HepG2 (cell line): ENCODE data around the gene ZNF652. TPM values are rescaled to one million over a fixed set of nuclear protein-coding genes. Genes with fewer than 3 reads are reported as not detected.

Source experiments
- EEA1 ChIP-seq: sonication (generic); formaldehyde crosslinking; IDR thresholded peaks from 2 replicates; pipeline ENCODE4 v1.5.1; 2020; ENCODE audit warnings: mild to moderate bottlenecking, missing genetic modification reagents, borderline replicate concordance
- GATA4 ChIP-seq: sonication (generic); IDR thresholded peaks from 2 replicates; pipeline ENCODE4 v1.6.1; 2016; ENCODE audit warnings: antibody characterized with exemption, low read depth, borderline replicate concordance
- KLF12 ChIP-seq: sonication (generic); formaldehyde crosslinking; IDR thresholded peaks from 2 replicates; pipeline ENCODE4 v1.4.0; 2020; ENCODE audit warnings: missing genetic modification reagents, borderline replicate concordance
- MTF1 ChIP-seq: sonication (generic); formaldehyde crosslinking; IDR thresholded peaks from 2 replicates; pipeline ENCODE4 v1.5.0; 2020; ENCODE audit warnings: missing genetic modification reagents
- SRSF4 ChIP-seq: fragments of 200-400 bp; formaldehyde crosslinking; IDR thresholded peaks from one replicate; pipeline ENCODE4 v1.6.1; 2018; ENCODE audit warnings: mild to moderate bottlenecking, low read depth, low read length, moderate library complexity; ENCODE audit not compliant: poor library complexity, severe bottlenecking
- SRY ChIP-seq: sonication (generic); formaldehyde crosslinking; IDR thresholded peaks from 2 replicates; pipeline ENCODE4 v1.8.0; 2022; ENCODE audit warnings: mild to moderate bottlenecking, missing genetic modification reagents
- TEAD3 ChIP-seq: optimal IDR thresholded peaks from 2 replicates; pipeline ENCODE3; 2016; ENCODE audit warnings: borderline replicate concordance
- ZBTB7A ChIP-seq: sonication (generic); formaldehyde crosslinking; IDR thresholded peaks from 2 replicates; pipeline ENCODE4 v1.8.0; 2022; ENCODE audit warnings: mild to moderate bottlenecking, missing genetic modification reagents
- ZNF205 ChIP-seq: IDR thresholded peaks from 2 replicates; pipeline ENCODE4 v1.6.1; 2018; ENCODE audit warnings: missing biosample characterization, missing genetic modification reagents
- ZNF264 ChIP-seq: sonication (generic); formaldehyde crosslinking; IDR thresholded peaks from 2 replicates; pipeline ENCODE4 v1.4.0; 2020; ENCODE audit warnings: missing genetic modification reagents
- ZNF614 ChIP-seq: IDR thresholded peaks from 2 replicates; pipeline ENCODE4 v1.6.1; 2018; ENCODE audit warnings: missing biosample characterization, missing genetic modification reagents, inconsistent platforms, borderline replicate concordance
- ZNF652 ChIP-seq: IDR thresholded peaks from 2 replicates; pipeline ENCODE4 v1.6.1; 2016; ENCODE audit warnings: low read depth, borderline replicate concordance
- ZNF790 ChIP-seq: sonication (generic); formaldehyde crosslinking; IDR thresholded peaks from 2 replicates; pipeline ENCODE4 v1.8.0; 2022; ENCODE audit warnings: missing genetic modification reagents, mild to moderate bottlenecking, borderline replicate concordance
- ZNF883 ChIP-seq: sonication (generic); formaldehyde crosslinking; IDR thresholded peaks from 2 replicates; pipeline ENCODE4 v1.5.1; 2020; ENCODE audit warnings: mild to moderate bottlenecking, missing genetic modification reagents; ENCODE audit errors: not compliant biosample characterization
- polyA plus RNA-seq, 8 experiments: library from polyadenylated mRNA; depleted of rRNA in 3 of 8; stranded (reverse) in 7 of 8; unstranded in 1 of 8; fragments of >200 nt; fragmentation: Illumina TruSeq in 4 of 8; extraction: Trizol in 4 of 8; gene quantifications; 2 replicates each; pipeline versions ENCODE4 v1.2.1 to v1.2.3, GENCODE V29; 2011 to 2016; ENCODE audit warnings: low read depth in 4 of 8, missing spikeins in 1 of 8, mixed read lengths in 1 of 8; ENCODE audit not compliant: insufficient read depth in 1 of 8
- total RNA-seq, 5 experiments: library from RNA; depleted of rRNA; stranded (reverse); fragments of >200 nt; fragmentation: Illumina TruSeq; extraction: Trizol; gene quantifications; 2 replicates each; pipeline ENCODE4 v1.2.3, GENCODE V29; 2016; ENCODE audit warnings: low read depth in 1 of 5
- TF ChIP-seq, protein P1 (sequence below): sonication (generic); formaldehyde crosslinking; IDR thresholded peaks from 2 replicates; pipeline ENCODE4 v1.8.1; 2023; ENCODE audit warnings: missing genetic modification reagents, inconsistent platforms, borderline replicate concordance
- TF ChIP-seq, protein P2 (sequence below): sonication (generic); formaldehyde crosslinking; IDR thresholded peaks from 2 replicates; pipeline ENCODE4 v1.8.0; 2022; ENCODE audit warnings: mild to moderate bottlenecking, missing genetic modification reagents, moderate library complexity
- TF ChIP-seq, protein P3 (sequence below): sonication (generic); formaldehyde crosslinking; IDR thresholded peaks from 2 replicates; pipeline ENCODE4 v1.9.0; 2021; ENCODE audit warnings: missing genetic modification reagents, borderline replicate concordance
- TF ChIP-seq, protein P4 (sequence below): IDR thresholded peaks from 2 replicates; pipeline ENCODE4 v1.6.1; 2018; ENCODE audit warnings: missing genetic modification reagents
- TF ChIP-seq, protein P5 (sequence below): sonication (generic); formaldehyde crosslinking; IDR thresholded peaks from 2 replicates; pipeline ENCODE4 v1.4.0; 2020; ENCODE audit warnings: missing genetic modification reagents, mild to moderate bottlenecking, borderline replicate concordance
- TF ChIP-seq, protein P6 (sequence below): sonication (generic); formaldehyde crosslinking; IDR thresholded peaks from 2 replicates; pipeline ENCODE4 v1.4.0; 2020; ENCODE audit warnings: mild to moderate bottlenecking, missing genetic modification reagents

The ZNF652 gene
- total and polyA plus RNA-seq, 2 of the 13 experiments (the other 11 are each of a cell fraction or from before 2014, with no cell fraction given): 16.2 to 30.2 TPM

DNA sequence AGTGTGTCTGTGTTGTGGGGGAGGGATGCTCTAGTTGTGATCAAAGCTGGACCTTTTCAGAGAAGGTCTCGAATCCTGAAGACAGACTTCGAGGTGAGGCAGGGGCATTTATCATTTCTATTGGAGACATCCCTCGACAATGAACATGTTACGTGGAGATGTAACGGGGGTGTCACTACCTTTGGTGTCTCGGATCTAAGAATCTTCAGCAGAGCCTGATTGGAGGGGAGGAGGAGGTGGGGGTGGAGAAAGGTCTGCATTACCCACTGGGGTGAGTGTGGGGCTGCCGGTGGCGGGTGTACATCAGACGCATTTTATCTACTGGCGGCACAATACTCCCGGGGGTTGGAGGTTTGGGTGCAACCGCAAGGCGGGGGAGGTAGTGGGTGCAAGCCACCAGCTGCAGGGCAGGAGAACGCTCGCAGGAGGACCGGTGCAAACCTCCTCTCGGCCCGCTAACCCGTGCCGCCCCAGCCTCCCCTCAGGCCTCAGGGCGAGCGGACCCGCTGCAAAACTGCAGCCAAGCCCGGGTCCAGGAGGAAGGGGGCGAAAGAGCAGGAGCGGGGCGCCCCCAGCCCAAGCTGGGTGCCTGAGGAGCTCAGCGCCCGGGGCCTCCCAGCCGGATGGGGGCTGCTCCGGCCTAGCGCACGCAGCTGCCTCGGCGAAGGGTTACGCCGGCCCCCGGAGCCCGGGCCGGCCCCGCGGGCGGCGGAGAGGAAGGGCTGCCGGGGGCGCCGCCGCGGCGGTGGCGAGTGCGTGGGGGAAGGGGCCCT lies 735 bp downstream of the ZNF652 start (continued):
- TF ChIP-seq, protein P1, sequence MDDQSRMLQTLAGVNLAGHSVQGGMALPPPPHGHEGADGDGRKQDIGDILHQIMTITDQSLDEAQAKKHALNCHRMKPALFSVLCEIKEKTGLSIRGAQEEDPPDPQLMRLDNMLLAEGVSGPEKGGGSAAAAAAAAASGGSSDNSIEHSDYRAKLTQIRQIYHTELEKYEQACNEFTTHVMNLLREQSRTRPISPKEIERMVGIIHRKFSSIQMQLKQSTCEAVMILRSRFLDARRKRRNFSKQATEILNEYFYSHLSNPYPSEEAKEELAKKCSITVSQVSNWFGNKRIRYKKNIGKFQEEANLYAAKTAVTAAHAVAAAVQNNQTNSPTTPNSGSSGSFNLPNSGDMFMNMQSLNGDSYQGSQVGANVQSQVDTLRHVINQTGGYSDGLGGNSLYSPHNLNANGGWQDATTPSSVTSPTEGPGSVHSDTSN (CRISPR knock-in tag): 0 out of 2 replicates have a peak, but pooled peaks have one; percentile 22
- TF ChIP-seq ZNF614 (peak; percentile 63; the same call in 1 of the 2 replicates), ZNF790 (0 out of 2 replicates have a peak, but pooled peaks have one; percentile 51), EEA1 (CRISPR knock-in tag) (peak; percentile 73; the same call in 1 of the 2 replicates), ZNF652 (no peak), SRY (CRISPR knock-in tag) (0 out of 2 replicates have a peak, but pooled peaks have one; percentile 53), MTF1 (CRISPR knock-in tag) (peak; percentile 47; the same call in 1 of the 2 replicates), ZNF205 (0 out of 2 replicates have a peak, but pooled peaks have one; percentile 19), TEAD3 (CRISPR knock-in tag) (peak; percentile 4), ZNF264 (CRISPR knock-in tag) (peak; percentile 19; the same call in 1 of the 2 replicates), ZNF883 (CRISPR knock-in tag) (peak; percentile 33), SRSF4 (no peak), ZBTB7A (no peak; the same call in 1 of the 2 replicates), KLF12 (CRISPR knock-in tag) (peak; percentile 20; the same call in 1 of the 2 replicates), GATA4 (0 out of 2 replicates have a peak, but pooled peaks have one; percentile 20)
- TF ChIP-seq, protein P2, sequence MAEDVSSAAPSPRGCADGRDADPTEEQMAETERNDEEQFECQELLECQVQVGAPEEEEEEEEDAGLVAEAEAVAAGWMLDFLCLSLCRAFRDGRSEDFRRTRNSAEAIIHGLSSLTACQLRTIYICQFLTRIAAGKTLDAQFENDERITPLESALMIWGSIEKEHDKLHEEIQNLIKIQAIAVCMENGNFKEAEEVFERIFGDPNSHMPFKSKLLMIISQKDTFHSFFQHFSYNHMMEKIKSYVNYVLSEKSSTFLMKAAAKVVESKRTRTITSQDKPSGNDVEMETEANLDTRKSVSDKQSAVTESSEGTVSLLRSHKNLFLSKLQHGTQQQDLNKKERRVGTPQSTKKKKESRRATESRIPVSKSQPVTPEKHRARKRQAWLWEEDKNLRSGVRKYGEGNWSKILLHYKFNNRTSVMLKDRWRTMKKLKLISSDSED (CRISPR knock-in tag): no peak
- TF ChIP-seq, protein P3, sequence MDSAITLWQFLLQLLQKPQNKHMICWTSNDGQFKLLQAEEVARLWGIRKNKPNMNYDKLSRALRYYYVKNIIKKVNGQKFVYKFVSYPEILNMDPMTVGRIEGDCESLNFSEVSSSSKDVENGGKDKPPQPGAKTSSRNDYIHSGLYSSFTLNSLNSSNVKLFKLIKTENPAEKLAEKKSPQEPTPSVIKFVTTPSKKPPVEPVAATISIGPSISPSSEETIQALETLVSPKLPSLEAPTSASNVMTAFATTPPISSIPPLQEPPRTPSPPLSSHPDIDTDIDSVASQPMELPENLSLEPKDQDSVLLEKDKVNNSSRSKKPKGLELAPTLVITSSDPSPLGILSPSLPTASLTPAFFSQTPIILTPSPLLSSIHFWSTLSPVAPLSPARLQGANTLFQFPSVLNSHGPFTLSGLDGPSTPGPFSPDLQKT (CRISPR knock-in tag): no peak
- TF ChIP-seq, protein P4, sequence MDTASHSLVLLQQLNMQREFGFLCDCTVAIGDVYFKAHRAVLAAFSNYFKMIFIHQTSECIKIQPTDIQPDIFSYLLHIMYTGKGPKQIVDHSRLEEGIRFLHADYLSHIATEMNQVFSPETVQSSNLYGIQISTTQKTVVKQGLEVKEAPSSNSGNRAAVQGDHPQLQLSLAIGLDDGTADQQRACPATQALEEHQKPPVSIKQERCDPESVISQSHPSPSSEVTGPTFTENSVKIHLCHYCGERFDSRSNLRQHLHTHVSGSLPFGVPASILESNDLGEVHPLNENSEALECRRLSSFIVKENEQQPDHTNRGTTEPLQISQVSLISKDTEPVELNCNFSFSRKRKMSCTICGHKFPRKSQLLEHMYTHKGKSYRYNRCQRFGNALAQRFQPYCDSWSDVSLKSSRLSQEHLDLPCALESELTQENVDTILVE (CRISPR knock-in tag): 0 out of 2 replicates have a peak, but pooled peaks have one; percentile 27
- TF ChIP-seq, protein P5, sequence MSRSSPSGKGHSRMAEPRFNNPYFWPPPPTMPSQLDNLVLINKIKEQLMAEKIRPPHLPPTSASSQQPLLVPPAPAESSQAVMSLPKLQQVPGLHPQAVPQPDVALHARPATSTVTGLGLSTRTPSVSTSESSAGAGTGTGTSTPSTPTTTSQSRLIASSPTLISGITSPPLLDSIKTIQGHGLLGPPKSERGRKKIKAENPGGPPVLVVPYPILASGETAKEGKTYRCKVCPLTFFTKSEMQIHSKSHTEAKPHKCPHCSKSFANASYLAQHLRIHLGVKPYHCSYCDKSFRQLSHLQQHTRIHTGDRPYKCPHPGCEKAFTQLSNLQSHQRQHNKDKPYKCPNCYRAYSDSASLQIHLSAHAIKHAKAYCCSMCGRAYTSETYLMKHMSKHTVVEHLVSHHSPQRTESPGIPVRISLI: no peak
- TF ChIP-seq, protein P6, sequence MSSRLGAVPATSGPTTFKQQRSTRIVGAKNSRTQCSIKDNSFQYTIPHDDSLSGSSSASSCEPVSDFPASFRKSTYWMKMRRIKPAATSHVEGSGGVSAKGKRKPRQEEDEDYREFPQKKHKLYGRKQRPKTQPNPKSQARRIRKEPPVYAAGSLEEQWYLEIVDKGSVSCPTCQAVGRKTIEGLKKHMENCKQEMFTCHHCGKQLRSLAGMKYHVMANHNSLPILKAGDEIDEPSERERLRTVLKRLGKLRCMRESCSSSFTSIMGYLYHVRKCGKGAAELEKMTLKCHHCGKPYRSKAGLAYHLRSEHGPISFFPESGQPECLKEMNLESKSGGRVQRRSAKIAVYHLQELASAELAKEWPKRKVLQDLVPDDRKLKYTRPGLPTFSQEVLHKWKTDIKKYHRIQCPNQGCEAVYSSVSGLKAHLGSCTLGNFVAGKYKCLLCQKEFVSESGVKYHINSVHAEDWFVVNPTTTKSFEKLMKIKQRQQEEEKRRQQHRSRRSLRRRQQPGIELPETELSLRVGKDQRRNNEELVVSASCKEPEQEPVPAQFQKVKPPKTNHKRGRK (CRISPR knock-in tag): no peak; the same call in 1 of the 2 replicates
